Nephron (organoid): ENCODE measurements around the gene MAMLD1.
A peak's percentile ranks its signal among the peaks of the same experiment; 100 is the strongest.

ENCODE experiments used
- H3K27ac Mint-ChIP-seq, 3 experiments: 2 replicates each; pipeline ENCODE4 v1.8.0; 2020; ENCODE audit warnings: mixed read lengths in 3 of 3, mild to moderate bottlenecking in 2 of 3, moderate library complexity in 1 of 3
- H3K27me3 Mint-ChIP-seq: 2 replicates; pipeline ENCODE4 v1.8.0; 2021; ENCODE audit warnings: low read depth, mild to moderate bottlenecking, moderate library complexity, mixed read lengths
- H3K36me3 Mint-ChIP-seq: 2 replicates; pipeline ENCODE4 v1.8.0; 2020; ENCODE audit warnings: low read depth, mixed read lengths
- H3K4me1 Mint-ChIP-seq: 2 replicates; pipeline ENCODE4 v1.8.0; 2020; ENCODE audit warnings: mixed read lengths
- H3K4me3 Mint-ChIP-seq, 3 experiments: 2 replicates each; pipeline ENCODE4 v1.8.0; 2020; ENCODE audit warnings: mild to moderate bottlenecking in 3 of 3, mixed read lengths in 3 of 3, moderate library complexity in 2 of 3
- H3K9me3 Mint-ChIP-seq: 2 replicates; pipeline ENCODE4 v1.8.0; 2020; ENCODE audit warnings: mixed read lengths
- CTCF ChIP-seq, 3 experiments: fragments of 200-600 bp; sonication (generic); IDR thresholded peaks; one replicate each; pipeline ENCODE4 v1.5.0; 2021; ENCODE audit warnings: antibody characterized with exemption in 3 of 3; ENCODE audit not compliant: unreplicated experiment in 3 of 3

Gene MAMLD1

DNA sequence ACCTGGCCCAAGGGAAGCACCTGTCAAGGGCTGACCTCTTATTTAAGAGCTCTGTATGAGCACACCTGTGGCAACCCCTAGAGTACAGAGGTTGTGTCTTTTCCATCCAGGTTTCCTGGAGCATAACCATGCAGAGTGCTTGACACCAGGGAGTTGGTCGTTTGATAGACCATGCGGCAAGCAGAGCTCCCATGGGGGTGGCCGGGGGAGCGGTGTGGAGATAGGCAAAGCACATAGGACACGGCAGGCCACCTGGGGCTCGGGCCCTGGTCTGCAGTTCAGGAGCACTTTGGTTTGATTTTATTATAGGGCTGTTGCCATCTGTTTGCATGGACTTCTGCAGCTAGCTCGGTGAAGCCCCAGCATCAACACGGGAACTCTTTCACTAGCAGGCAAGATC lies 110.3 kb downstream of the MAMLD1 start:
- no peak overlapping the region for H3K4me3 Mint-ChIP-seq
- no peak for TF ChIP-seq CTCF (IDR thresholded peaks at IDR 0.05; ENCODE audit: unreplicated experiment in 3 of 3)
- H3K9me3 Mint-ChIP-seq: peaks cover 9% of the 10 kb centered on the region
- H3K27me3 Mint-ChIP-seq: no peaks in the 10 kb centered on the region
- peaks cover 21% of the 10 kb centered on the region for H3K4me1 Mint-ChIP-seq
- H3K27ac Mint-ChIP-seq: no peak overlapping the region
- no peaks in the 10 kb centered on the region for H3K36me3 Mint-ChIP-seq

- TF ChIP-seq CTCF (IDR thresholded peaks at IDR 0.05; ENCODE audit: unreplicated experiment in 3 of 3): no peak
- no peaks in the 10 kb centered on the region for H3K27me3 Mint-ChIP-seq
- no peaks in the 10 kb centered on the region for H3K36me3 Mint-ChIP-seq
- H3K4me3 Mint-ChIP-seq: no peak overlapping the region
- peaks cover 8% of the 10 kb centered on the region for H3K9me3 Mint-ChIP-seq
- peaks cover 23% of the 10 kb centered on the region for H3K4me1 Mint-ChIP-seq
- H3K27ac Mint-ChIP-seq: no peak overlapping the region
These were observed 112.3 kb downstream of the MAMLD1 start for GRCh38 chrX:150475461-150475860.

DNA sequence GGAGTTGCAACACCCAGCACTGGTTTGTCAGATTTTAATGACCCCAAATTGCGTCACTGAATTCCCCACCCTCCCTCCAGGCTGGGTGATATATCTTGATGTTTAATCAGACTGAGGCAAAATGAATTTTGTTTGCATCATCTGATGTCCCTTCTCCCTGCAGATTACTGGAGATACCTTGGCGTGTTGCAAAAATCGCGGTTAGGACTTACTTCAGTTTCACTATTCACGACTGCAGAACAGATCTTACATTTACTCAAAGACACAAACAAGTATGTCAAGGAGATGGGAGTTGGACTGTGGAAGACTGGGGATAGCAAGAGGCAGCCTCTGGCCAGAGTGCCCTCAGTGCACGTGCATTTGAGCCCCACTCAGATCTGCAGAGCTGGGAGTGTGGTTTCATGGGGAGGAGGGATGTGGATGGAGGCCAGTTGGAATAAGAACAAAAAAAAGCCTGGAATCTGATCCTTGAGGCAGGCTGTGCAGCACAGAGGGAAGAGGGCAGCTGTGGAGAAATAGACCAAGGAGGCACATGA lies 113.1 kb downstream of the MAMLD1 start:
- TF ChIP-seq CTCF (IDR thresholded peaks at IDR 0.05; ENCODE audit: unreplicated experiment in 3 of 3): no peak
- no peaks in the 10 kb centered on the region for H3K36me3 Mint-ChIP-seq
- H3K4me1 Mint-ChIP-seq: peaks cover 23% of the 10 kb centered on the region
- no peaks in the 10 kb centered on the region for H3K27me3 Mint-ChIP-seq
- H3K9me3 Mint-ChIP-seq: peaks cover 3% of the 10 kb centered on the region
- peak overlapping the region in 2 of 3 experiments; percentile 52 to 84 for H3K27ac Mint-ChIP-seq
- H3K4me3 Mint-ChIP-seq: peak overlapping the region in 1 of 3 experiments; percentile 34

DNA sequence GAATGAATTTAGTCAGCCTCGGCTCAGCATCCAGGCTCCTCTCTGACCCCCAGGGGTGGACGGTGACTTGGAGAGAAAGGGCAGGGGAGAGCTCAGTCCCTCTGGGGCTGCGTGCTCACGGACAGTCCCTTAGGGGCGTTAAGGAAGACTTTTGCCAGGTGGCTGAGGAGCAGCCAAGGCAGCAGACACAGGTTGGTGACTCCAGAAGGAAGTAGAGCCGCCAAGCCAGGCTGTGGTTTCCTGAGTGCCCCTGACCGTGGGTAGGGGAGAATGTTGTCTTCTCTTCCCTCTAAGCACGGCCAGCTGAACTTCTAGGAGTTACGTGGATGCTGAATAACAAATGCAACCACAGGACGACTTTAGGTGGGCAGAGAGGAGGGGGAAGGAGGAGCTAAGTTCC lies 114.3 kb downstream of the MAMLD1 start:
- Mint-ChIP-seq H3K27ac (peak overlapping the region in 1 of 3 experiments; percentile 70), H3K36me3 (no peaks in the 10 kb centered on the region), H3K9me3 (peaks cover 3% of the 10 kb centered on the region), H3K4me1 (peaks cover 23% of the 10 kb centered on the region), H3K4me3 (no peak overlapping the region), H3K27me3 (no peaks in the 10 kb centered on the region)
- no peak for TF ChIP-seq CTCF (IDR thresholded peaks at IDR 0.05; ENCODE audit: unreplicated experiment in 3 of 3)

DNA sequence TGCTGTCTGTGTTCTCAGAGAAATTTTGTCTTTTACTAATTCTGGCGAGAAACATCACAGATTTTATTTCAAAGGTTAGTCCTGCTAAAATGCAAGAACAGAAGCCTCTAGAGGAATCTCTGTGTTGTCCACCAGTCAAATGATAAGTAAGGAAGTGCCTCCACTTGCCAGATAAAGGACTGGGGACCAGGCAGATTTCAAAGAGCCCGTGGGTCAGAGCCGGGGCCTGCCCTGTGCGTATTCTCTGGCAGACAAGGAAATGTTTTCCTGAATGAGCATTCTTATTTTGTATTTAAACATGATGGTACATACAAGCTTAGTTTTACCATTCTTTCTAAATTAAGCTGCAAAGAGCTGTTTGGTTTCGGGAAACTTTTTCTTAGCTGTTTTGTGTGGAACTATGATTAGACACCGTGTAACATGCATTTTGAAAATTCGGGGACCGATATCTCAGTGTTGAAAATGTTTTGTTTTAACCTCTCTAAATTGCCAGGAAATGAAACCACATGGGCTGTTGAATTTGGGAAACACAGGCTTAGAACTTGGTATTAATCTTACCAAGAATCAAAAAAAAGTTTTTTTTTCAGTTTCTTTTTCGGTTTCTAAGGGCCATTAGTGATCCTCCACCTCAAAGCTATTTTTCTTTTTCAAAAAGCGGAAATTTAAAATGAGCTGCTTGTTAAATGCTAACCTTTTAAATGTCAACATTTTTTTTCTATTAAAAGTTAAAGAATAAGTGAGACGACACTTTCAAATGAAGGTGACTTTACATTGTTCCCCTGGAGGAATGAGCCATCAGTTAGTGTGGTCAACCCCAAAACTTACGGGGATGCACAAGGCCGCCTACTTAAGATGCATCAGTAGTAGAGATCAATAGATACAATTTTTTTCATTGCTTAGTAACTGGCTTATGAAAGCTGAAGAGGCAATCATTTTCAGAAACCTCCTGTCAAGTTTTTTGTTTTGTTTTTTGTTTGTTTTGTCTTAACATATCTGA lies 115.7 kb downstream of the MAMLD1 start:
- Mint-ChIP-seq H3K4me3 (no peak overlapping the region), H3K27ac (peak overlapping the region in 2 of 3 experiments; percentile 20 to 70), H3K36me3 (no peaks in the 10 kb centered on the region), H3K27me3 (no peaks in the 10 kb centered on the region), H3K9me3 (peaks cover 3% of the 10 kb centered on the region), H3K4me1 (peaks cover 23% of the 10 kb centered on the region)
- TF ChIP-seq CTCF (IDR thresholded peaks at IDR 0.05; ENCODE audit: unreplicated experiment in 3 of 3): no peak
